ENCODE results near the gene CA10. TPM values are rescaled to one million over a fixed set of nuclear protein-coding genes. Genes with fewer than 3 reads are reported as not detected.

CA10 gene
- total and polyA plus RNA-seq, 11 donors = not detected

- intact Hi-C loops (cut with DNase I) = loop anchor here in 2 of 10 donors (1.0 to 2.0 kb wide), 2 partner anchors 35 to 93 kb away; no protein-coding TSS in a partner anchor
- peak; percentile 69 to 82 (median 77) for DNase-seq
- Histone ChIP-seq H3K4me3 (no peak overlapping the region), H3K9me3 (no peaks in the 10 kb centered on the region), H3K27ac (peak overlapping the region in 8 of 12 donors; percentile 27 to 71 (median 58)), H3K4me1 (peaks cover 0 to 20% (median 6%) of the 10 kb centered on the region in 12 donors), H3K36me3 (no peaks in the 10 kb centered on the region), H3K27me3 (no peaks in the 10 kb centered on the region)
- peak; percentile 78 to 92 (median 90) for ATAC-seq
- no peak for TF ChIP-seq CTCF (IDR thresholded peaks at IDR 0.05)
- TF ChIP-seq POLR2A (IDR thresholded peaks at IDR 0.05) = no peak
- 47 to 56% (median 50%) methylated on average over 8 of the region's 8 CpGs for WGBS, 4 donors
Measured at GRCh38 chr17:51703361-51704341, 454.9 kb downstream of the CA10 start.

- Histone ChIP-seq H3K4me1 (peaks cover 0 to 20% (median 6%) of the 10 kb centered on the region in 12 donors), H3K27me3 (peaks cover 0 to 2% (median 0%) of the 10 kb centered on the region in 9 donors), H3K36me3 (no peaks in the 10 kb centered on the region), H3K4me3 (no peak overlapping the region), H3K27ac (peak overlapping the region in 10 of 12 donors; percentile 20 to 71 (median 53)), H3K9me3 (no peaks in the 10 kb centered on the region)
- ATAC-seq (no peak), DNase-seq (no peak)
- no peak for TF ChIP-seq CTCF (IDR thresholded peaks at IDR 0.05)
- TF ChIP-seq POLR2A (IDR thresholded peaks at IDR 0.05) = no peak
- 38 to 48% (median 46%) methylated on average over 3 of the region's 3 CpGs for WGBS, 4 donors
- intact Hi-C loops (cut with DNase I) = loop anchor here in 2 of 10 donors (1.0 to 2.0 kb wide), 2 partner anchors 35 to 92 kb away; no protein-coding TSS in a partner anchor
Measured at GRCh38 chr17:51702963-51703360, 455.6 kb downstream of the CA10 start.

- no peak for DNase-seq
- no peak for ATAC-seq
- Histone ChIP-seq H3K27ac (no peak overlapping the region), H3K36me3 (no peaks in the 10 kb centered on the region), H3K9me3 (no peaks in the 10 kb centered on the region), H3K4me1 (peaks cover 0 to 20% (median 6%) of the 10 kb centered on the region in 12 donors), H3K27me3 (peaks cover 0 to 2% (median 0%) of the 10 kb centered on the region in 9 donors), H3K4me3 (no peak overlapping the region)
- TF ChIP-seq CTCF (IDR thresholded peaks at IDR 0.05) (no peak), POLR2A (IDR thresholded peaks at IDR 0.05) (no peak)
- WGBS, 4 donors = 69 to 98% (median 90%) methylated on average over 2 of the region's 2 CpGs
- intact Hi-C loops (cut with DNase I) = no loop called here
Measured at GRCh38 chr17:51701501-51701900, 457.0 kb downstream of the CA10 start.

Measured in heart left ventricle (tissue), 16 donors.